K562 (cell line): ENCODE results near the gene IFT27.

ENCODE experiments used
- FOXK2 ChIP-seq, 2 experiments: fragments of 450-650 bp; IDR thresholded peaks in 1 of 2; conservative IDR thresholded peaks in 1 of 2; 2 replicates each; pipeline ENCODE4 v1.6.1; 2016; ENCODE audit warnings: low read depth in 2 of 2, mild to moderate bottlenecking in 1 of 2
- HDGF ChIP-seq: fragments of 450-650 bp; IDR thresholded peaks from 2 replicates; pipeline ENCODE4 v1.6.1; 2016
- NFE2L1 ChIP-seq: fragments of 450-650 bp; IDR thresholded peaks from 2 replicates; pipeline ENCODE4 v1.6.1; 2016; ENCODE audit warnings: missing genetic modification characterization, low read depth, mild to moderate bottlenecking, missing compliant biosample characterization, moderate library complexity, borderline replicate concordance
- RCOR1 ChIP-seq, 2 experiments: IDR thresholded peaks; 2 replicates each; pipeline ENCODE4 v1.6.1; 2012; ENCODE audit warnings: low read depth in 2 of 2, low read length in 2 of 2, borderline replicate concordance in 1 of 2, improper control_type of control experiment in 1 of 2

GRCh38 chr22:36817525-36817848, 41.6 kb upstream of the IFT27 start:
- TF ChIP-seq FOXK2 (conservative IDR thresholded peaks at IDR 0.05 in 1 of 2, IDR thresholded peaks at IDR 0.05 in 1 of 2; ENCODE audit: low read depth in 2 of 2) = no peak
- TF ChIP-seq HDGF = no peak
- no peak for TF ChIP-seq RCOR1 (IDR thresholded peaks at IDR 0.05; ENCODE audit: borderline replicate concordance in 1 of 2, low read depth in 2 of 2, low read length in 2 of 2)
- no peak for TF ChIP-seq NFE2L1 (tag)
